Uterus (tissue), 2 donors: ENCODE data around the gene C1orf159.

ENCODE experiments used
- CTCF ChIP-seq, 4 experiments: fragments of 200-600 bp in 2 of 4; fragments of 450-650 bp in 2 of 4; sonication (generic) in 2 of 4; IDR thresholded peaks; one replicate each; pipeline ENCODE4 v1.5.1; 2016 to 2019; ENCODE audit warnings: antibody characterized with exemption in 4 of 4, mild to moderate bottlenecking in 2 of 4, moderate library complexity in 1 of 4
- POLR2A ChIP-seq, 2 donors: fragments of 450-650 bp; IDR thresholded peaks; one replicate each; pipeline ENCODE4 v1.6.1; 2016; ENCODE audit warnings: antibody characterized with exemption in 2 of 2, mild to moderate bottlenecking in 1 of 2, moderate library complexity in 1 of 2

- TF ChIP-seq CTCF (IDR thresholded peaks at IDR 0.05), result no peak
- no peak for TF ChIP-seq POLR2A (IDR thresholded peaks at IDR 0.05)
Measured at GRCh38 chr1:1092149-1092855, 23.6 kb downstream of the C1orf159 start.
